ENCODE results near the gene CT45A8.
"Not testable (repeated sequence)": the region's sequence is repeated elsewhere in the genome, so short reads cannot be mapped to it uniquely, and the experiment has no call there.

The CT45A8 gene

GRCh38 chrX:135854438-135854837, at the start of gene CT45A8:
CT45A8 (minus strand) TSS chrX:135854538; CDS start chrX:135850783, 3,755 bp downstream.
- FAIRE-seq, result not testable (repeated sequence)

DNA sequence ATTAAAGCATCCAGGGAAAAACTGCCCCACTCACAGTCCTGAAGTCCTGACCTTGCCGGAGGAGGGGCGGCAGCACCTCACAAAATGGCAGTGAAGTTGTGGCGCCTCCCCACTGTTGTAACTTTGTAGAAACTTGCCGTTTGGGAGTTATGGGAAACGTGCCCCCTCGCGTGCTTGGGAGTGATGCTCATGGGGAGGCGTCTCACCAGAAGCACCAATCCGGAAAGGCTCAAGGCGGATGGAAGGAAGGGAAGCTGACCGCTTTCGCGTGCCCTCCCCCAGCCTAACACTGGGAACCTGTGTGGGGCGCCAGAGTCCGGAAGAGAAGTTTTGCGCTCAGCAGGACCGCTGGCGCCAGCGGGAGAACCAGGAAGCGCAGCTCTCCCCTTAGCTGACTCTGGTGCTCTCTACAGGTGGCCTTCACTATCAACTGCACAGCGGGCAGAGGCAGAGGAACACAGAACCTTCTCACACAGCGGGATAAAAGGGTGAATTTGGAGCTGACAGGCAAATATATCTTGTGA, 39.0 kb upstream of the CT45A8 start, which contains the start of the genes CT45A10 and SAGE1:
TSS of gene CT45A10 (minus strand) at position 151 of the 524 bp plus-strand sequence. CDS start 8,100 bp downstream, outside the sequence.
TSS of gene SAGE1 (plus strand) at position 423 of the 524 bp plus-strand sequence. CDS start 2,527 bp downstream, outside the sequence.
- FAIRE-seq, result no peak

- FAIRE-seq, result no peak
These were observed 38.4 kb upstream of the CT45A8 start for GRCh38 chrX:135892781-135893180.

GRCh38 chrX:135890087-135890585, 35.8 kb upstream of the CT45A8 start:
- no peak for FAIRE-seq

GRCh38 chrX:135888976-135889375, 34.6 kb upstream of the CT45A8 start:
- not testable (repeated sequence) for FAIRE-seq

- FAIRE-seq, result not testable (repeated sequence)
These were observed 33.9 kb upstream of the CT45A8 start for GRCh38 chrX:135888230-135888629.

DNA sequence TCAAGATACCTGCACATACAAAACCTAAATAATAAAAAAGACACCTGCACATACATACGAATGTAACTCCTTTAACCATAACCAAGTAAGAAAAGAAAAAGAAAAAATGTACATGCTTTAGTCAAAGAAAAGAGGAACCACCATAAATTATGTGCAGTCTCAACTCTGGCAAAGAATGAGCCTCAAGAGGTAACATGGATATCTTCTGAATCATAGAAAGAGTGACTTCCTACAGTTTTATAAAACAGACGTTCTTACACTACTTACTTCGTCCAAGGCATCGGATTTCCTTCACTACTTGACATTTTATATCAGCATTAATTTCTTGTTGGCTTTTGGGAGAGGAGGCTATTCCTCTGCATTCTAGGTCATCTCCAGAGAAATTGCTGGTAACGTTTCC, 28.4 kb upstream of the CT45A8 start:
- FAIRE-seq, result not testable (repeated sequence)

GRCh38 chrX:135871712-135872111, 17.4 kb upstream of the CT45A8 start, which contains the start of gene CT45A9:
CT45A9 (minus strand) TSS chrX:135871812; CDS start chrX:135868061, 3,751 bp downstream.
- not testable (repeated sequence) for FAIRE-seq

DNA sequence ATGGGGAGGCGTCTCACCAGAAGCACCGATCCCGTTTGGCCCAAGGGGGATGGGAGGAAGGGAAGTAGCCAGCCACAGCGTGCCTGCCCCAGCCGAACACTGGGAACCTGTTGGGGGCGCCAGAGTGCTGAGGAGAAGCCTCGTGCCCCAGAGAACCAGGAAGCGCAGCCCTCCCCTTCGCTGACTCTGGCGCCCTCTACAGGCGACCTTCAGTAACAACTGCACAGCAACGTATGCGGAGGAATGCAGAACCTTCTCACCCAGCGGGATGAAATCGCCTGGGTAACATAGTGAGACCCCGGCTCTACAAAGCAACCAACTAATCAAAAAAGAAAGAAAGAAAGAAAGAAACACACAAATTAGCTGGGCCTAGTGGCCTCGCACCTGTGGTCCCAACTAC, 17.2 kb downstream of the CT45A8 start, which contains the start of gene CT45A7:
TSS of gene CT45A7 (minus strand) at position 101 of the 400 bp plus-strand sequence. CDS start 3,747 bp downstream, outside the sequence.
- not testable (repeated sequence) for FAIRE-seq

DNA sequence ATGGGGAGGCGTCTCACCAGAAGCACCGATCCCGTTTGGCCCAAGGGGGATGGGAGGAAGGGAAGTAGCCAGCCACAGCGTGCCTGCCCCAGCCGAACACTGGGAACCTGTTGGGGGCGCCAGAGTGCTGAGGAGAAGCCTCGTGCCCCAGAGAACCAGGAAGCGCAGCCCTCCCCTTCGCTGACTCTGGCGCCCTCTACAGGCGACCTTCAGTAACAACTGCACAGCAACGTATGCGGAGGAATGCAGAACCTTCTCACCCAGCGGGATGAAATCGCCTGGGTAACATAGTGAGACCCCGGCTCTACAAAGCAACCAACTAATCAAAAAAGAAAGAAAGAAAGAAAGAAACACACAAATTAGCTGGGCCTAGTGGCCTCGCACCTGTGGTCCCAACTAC, 34.4 kb downstream of the CT45A8 start, which contains the start of gene CT45A2:
TSS of gene CT45A2 (minus strand) at position 101 of the 400 bp plus-strand sequence. CDS start 3,747 bp downstream, outside the sequence.
- FAIRE-seq, result not testable (repeated sequence)

DNA sequence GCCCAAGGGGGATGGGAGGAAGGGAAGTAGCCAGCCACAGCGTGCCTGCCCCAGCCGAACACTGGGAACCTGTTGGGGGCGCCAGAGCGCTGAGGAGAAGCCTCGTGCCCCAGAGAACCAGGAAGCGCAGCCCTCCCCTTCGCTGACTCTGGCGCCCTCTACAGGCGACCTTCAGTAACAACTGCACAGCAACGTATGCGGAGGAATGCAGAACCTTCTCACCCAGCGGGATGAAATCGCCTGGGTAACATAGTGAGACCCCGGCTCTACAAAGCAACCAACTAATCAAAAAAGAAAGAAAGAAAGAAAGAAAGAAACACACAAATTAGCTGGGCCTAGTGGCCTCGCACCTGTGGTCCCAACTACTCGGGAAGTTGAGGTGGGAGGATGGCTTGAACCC, 51.7 kb downstream of the CT45A8 start, which contains the start of gene CT45A6:
TSS of gene CT45A6 (minus strand) at position 101 of the 400 bp plus-strand sequence. CDS start 3,794 bp downstream, outside the sequence.
- not testable (repeated sequence) for FAIRE-seq
